NT2/D1 (cell line): ENCODE measurements around the gene CCDC88C.
"Not testable (repeated sequence)": the region's sequence is repeated elsewhere in the genome, so short reads cannot be mapped to it uniquely, and the experiment has no call there.

ENCODE experiments used
- DNase-seq: peaks from one replicate; pipeline ENCODE4 v3.0.0-alpha.2; 2011; ENCODE audit warnings: low read depth, low spot score
- H3K27me3 ChIP-seq: 2 replicates; pipeline ENCODE4 v1.6.0; 2011; ENCODE audit warnings: mild to moderate bottlenecking; ENCODE audit not compliant: insufficient read length, insufficient read depth
- H3K36me3 ChIP-seq: 2 replicates; pipeline ENCODE4 v1.6.1; 2011; ENCODE audit warnings: mild to moderate bottlenecking, low read length, mixed read lengths; ENCODE audit not compliant: insufficient read depth, insufficient read length
- H3K4me1 ChIP-seq: 2 replicates; pipeline ENCODE4 v1.5.1; 2011; ENCODE audit not compliant: insufficient read depth, insufficient read length
- H3K4me3 ChIP-seq: 2 replicates; pipeline ENCODE4 v1.5.1; 2011; ENCODE audit warnings: low read depth; ENCODE audit not compliant: insufficient read length
- H3K9ac ChIP-seq: 2 replicates; pipeline ENCODE4 v1.6.0; 2011; ENCODE audit warnings: low read depth; ENCODE audit not compliant: insufficient read length
- H3K9me3 ChIP-seq: 2 replicates; pipeline ENCODE4 v1.5.1; 2011; ENCODE audit warnings: mild to moderate bottlenecking, low read length; ENCODE audit not compliant: insufficient read depth
- SUZ12 ChIP-seq: IDR thresholded peaks from 2 replicates; pipeline ENCODE4 v1.6.1; 2011; ENCODE audit not compliant: insufficient read length, insufficient read depth; ENCODE audit errors: extremely low read depth
- YY1 ChIP-seq: IDR thresholded peaks from 2 replicates; pipeline ENCODE4 v1.6.1; 2011; ENCODE audit not compliant: insufficient read length, insufficient read depth
- ZNF274 ChIP-seq: IDR thresholded peaks from 2 replicates; pipeline ENCODE4 v1.6.1; 2011; ENCODE audit warnings: mild to moderate bottlenecking, low read depth, low read length

CCDC88C gene

DNA sequence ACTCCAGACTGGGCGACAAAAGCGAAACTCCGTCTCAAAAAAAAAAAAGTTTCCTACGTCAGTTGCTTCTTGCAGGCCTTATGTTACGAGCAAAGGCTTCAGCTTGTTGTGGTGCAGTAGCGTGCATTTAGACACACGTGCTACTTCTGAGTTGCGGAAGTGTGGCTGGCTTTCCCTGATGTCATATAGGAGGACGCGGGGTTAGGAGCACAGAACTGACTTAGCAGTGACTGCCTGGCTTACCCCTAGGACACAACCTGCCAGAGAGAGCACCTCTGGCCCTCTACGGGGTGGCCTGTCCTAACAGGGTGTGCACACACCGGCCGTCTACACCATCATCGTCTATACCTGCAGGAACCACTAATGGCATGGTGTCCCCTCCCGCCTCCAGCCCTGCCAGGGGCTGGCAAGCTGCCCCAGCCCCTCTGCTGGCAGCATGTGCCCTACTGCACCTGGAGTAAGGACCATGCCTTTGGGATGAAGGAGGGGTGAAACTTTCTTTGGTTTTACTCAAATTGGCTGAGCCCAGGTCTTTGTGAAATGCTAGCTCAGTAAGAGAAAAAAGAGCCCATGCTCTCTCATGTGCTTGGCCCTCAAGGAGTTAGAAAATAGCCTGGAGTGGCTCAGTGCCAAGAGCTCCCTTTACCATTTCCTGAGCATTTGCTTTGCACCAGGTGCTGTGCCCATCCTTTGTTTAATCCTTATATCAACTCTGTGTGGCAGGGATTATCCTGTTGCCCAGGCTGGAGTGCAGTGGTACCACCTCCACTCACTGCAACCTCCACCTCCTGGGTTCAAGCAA, 171.4 kb downstream of the CCDC88C start:
- H3K9me3 ChIP-seq: no peaks in the 10 kb centered on the region
- H3K4me3 ChIP-seq: no peak overlapping the region
- H3K36me3 ChIP-seq: no peaks in the 10 kb centered on the region
- TF ChIP-seq SUZ12 (no peak), YY1 (no peak), ZNF274 (no peak)
- H3K9ac ChIP-seq: no peak overlapping the region
- peaks cover 10% of the 10 kb centered on the region for H3K4me1 ChIP-seq
- H3K27me3 ChIP-seq: no peaks in the 10 kb centered on the region
- no peak for DNase-seq

GRCh38 chr14:91245616-91246015, 172.0 kb downstream of the CCDC88C start:
- not testable (repeated sequence) for H3K36me3 ChIP-seq, H3K4me3 ChIP-seq, H3K9ac ChIP-seq, DNase-seq, H3K27me3 ChIP-seq, H3K9me3 ChIP-seq
- peaks cover 10% of the 10 kb centered on the region for H3K4me1 ChIP-seq

- Histone ChIP-seq H3K27me3 (no peaks in the 10 kb centered on the region), H3K9ac (no peak overlapping the region), H3K4me3 (no peak overlapping the region), H3K36me3 (no peaks in the 10 kb centered on the region), H3K4me1 (peaks cover 10% of the 10 kb centered on the region), H3K9me3 (no peaks in the 10 kb centered on the region)
- TF ChIP-seq ZNF274 (no peak), SUZ12 (no peak), YY1 (no peak)
- no peak for DNase-seq
Observed at GRCh38 chr14:91245029-91245428, 172.6 kb downstream of the CCDC88C start.

GRCh38 chr14:91244501-91244901, 173.1 kb downstream of the CCDC88C start, which contains the start of gene GPR68:
GPR68 (minus strand) TSS chr14:91244704; CDS start chr14:91235050, 9,654 bp downstream.
- no peaks in the 10 kb centered on the region for H3K9me3 ChIP-seq
- H3K4me3 ChIP-seq: no peak within 1 kb of the TSS
- H3K4me1 ChIP-seq: peaks cover 6% of the 10 kb centered on the region
- no peak for TF ChIP-seq YY1
- TF ChIP-seq ZNF274: no peak
- TF ChIP-seq SUZ12: no peak
- no peak for DNase-seq
- H3K9ac ChIP-seq: peak within 1 kb of the TSS; percentile 36
- H3K36me3 ChIP-seq: no peaks in the 10 kb centered on the region
- no peaks in the 10 kb centered on the region for H3K27me3 ChIP-seq

DNA sequence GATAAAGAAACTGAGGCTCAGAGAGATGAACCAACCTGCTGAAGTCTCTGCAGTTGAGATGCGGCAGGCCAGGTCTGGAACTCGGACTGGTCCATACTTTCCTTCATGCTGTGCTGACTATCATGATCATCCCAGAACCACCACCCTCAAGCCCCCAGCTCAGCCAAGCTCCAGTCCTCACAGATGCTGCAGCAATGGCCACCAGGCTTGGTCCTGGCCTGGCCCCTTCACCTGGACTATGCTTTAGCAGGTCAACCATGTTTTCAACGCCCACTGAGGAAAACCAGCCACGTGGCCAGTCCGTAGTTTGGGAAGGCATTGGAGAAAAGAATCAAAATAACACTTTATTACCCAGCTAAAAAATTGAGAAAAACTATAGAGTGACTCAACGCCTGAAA, 174.5 kb downstream of the CCDC88C start:
- DNase-seq: no peak
- TF ChIP-seq SUZ12 (no peak), ZNF274 (no peak), YY1 (no peak)
- Histone ChIP-seq H3K27me3 (no peaks in the 10 kb centered on the region), H3K4me3 (no peak overlapping the region), H3K4me1 (peaks cover 6% of the 10 kb centered on the region), H3K9me3 (no peaks in the 10 kb centered on the region), H3K36me3 (no peaks in the 10 kb centered on the region), H3K9ac (no peak overlapping the region)

DNA sequence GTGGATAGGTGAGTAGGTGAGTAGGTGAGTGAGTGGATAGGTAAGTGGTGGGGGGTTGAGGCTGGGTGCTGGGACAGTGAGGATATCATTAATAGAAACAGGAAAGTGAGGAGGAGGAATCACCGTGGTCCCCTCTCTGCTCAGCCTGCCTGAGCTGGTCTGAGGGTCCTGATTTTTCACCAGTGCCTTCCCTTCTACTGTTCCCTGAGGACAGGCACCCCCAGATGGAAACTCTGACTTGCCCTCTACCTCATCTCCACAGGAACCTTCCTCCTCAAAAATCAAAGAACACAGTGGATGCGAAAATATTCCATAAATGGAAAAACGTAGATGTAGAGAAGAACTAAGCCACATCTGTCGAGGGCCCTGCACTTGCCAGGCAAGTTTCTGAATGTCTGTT, 175.0 kb downstream of the CCDC88C start:
- no peak overlapping the region for H3K9ac ChIP-seq

DNA sequence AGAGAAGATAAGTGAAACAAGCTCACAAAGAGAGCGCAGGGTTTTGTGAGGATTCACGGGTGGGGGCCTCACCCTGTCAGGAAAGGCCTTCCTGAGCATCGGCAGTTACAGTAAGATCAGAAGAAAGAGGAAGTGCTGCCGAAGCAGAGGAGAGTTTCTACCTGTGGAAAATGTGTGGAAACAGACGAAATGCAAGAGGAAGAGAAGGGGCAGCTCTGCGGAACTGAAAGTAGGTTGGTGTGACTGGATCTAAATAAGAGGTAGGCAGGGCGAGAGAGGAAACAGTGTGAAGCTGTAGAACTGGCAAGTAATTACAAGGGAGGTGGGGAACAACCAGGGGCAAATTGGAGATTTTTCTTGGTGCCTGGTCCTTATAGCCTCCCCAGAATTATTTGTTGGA, 175.8 kb downstream of the CCDC88C start:
- no peak overlapping the region for H3K9ac ChIP-seq
- no peaks in the 10 kb centered on the region for H3K27me3 ChIP-seq
- H3K4me1 ChIP-seq: peaks cover 6% of the 10 kb centered on the region
- no peaks in the 10 kb centered on the region for H3K9me3 ChIP-seq
- no peak overlapping the region for H3K4me3 ChIP-seq
- H3K36me3 ChIP-seq: no peaks in the 10 kb centered on the region
- DNase-seq: no peak
- no peak for TF ChIP-seq SUZ12
- TF ChIP-seq YY1: no peak
- no peak for TF ChIP-seq ZNF274

More for the DNA sequence above, 175.0 kb downstream of the CCDC88C start:
- no peak for TF ChIP-seq ZNF274
- TF ChIP-seq YY1: no peak
- no peak for TF ChIP-seq SUZ12
- Histone ChIP-seq H3K36me3 (no peaks in the 10 kb centered on the region), H3K4me3 (no peak overlapping the region), H3K4me1 (peaks cover 6% of the 10 kb centered on the region), H3K9me3 (no peaks in the 10 kb centered on the region), H3K27me3 (no peaks in the 10 kb centered on the region)
- DNase-seq: no peak
